ENCODE measurements around the gene BLCAP.

BLCAP gene

DNA sequence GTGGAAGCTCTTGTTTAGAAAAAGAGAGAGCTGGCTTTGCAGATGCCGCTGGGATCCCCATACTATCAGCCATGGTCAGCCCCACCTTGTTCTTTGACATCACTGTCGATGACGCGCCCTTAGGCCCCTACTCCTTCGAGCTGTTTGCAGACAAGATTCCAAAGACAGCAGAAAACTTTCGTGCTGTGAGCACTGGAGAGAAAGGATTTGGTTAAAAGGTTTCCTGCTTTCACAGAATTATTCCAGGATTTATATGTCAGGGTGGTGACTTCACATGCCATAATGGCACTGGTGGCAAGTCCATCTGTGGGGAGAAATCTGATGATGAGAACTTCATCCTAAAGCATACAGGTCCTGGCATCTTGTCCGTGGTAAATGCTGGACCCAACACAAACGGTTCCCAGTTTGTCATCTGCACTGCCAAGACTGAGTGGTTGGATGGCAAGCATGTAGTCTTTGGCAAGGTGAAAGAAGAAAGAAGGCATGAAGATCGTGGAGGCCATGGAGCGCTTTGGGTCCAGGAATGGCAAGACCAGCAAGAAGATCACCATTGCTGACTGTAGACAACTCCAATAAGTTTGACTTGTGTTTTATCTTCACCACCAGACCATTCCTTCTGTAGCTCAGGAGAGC, 2.4 kb upstream of the BLCAP start:
- no peak for DNase-seq (ENCODE audit: low read depth in 2 of 2)

DNA sequence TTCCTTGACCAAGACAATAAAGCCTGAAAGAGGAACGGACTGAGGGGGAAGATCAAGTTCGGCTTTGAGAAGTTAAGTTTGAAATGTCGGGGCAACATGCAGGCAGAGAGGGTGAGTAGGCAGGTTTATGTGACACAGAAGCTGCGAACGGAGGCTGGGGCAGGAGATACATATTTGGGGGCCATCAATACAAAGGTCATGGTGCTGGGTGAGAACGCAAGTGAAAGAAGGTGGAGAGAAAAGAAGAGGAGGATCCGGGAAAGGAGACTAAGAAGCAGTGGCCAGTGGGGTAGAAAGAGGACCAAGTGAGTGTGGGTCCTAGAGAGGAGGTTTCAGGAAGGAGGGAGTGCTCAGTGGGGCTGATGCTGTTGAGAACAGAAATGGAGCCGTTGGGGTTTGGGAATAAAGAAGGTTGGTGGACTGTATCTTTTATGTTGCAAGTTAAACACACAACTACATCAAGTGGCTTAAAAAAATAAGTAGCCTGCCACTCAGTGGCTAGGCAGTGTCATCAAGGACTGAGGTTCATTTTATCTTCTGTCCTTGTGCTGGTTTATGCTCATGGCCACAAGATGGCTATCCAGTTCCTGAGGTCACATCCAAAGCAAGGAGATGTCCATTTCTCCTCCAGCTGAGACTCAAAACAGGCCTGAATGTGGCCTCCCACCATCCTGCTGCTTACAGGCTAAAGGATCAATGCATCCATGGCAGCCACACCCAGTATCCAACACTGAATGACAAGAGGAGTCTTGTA, 1.7 kb upstream of the BLCAP start:
- no peak for DNase-seq (ENCODE audit: low read depth in 2 of 2)

DNA sequence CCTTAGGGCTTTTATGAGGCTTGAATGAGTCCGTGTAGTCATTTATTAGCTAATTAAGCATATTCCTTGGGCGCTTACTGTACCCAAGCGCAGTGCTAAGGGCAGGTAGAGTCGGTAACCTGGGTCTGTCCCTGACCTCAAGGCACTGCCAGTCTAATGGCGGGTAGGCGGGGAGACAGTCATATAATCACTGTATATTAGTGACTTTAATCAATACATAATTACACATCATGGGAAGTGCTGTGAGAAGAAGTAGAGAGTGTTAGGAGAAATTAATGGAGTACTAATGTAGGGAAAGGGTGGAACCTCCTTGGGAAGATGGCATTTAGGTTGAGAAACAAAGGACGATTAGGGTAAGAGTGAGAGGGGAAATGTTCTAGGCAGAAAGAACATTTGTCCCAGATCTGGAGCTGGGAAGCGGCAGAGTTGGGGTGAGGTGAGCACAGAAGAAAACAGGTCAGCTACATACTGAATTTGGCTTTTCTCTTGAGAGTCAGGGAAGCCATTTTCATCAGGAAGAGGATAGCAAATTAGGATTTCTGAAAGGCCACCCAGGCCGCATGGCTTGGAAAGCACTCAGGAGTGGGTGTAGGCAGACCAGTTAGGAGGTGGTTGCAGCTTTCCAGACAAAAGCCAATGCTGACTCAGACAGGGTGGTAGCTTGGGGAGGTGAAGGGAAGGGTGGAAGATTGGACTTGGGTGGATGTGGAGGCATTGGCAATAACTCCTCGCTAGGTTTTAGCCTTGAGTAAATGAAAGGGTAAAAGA, 954 bp upstream of the BLCAP start:
- no peak for DNase-seq (ENCODE audit: low read depth in 2 of 2)

DNA sequence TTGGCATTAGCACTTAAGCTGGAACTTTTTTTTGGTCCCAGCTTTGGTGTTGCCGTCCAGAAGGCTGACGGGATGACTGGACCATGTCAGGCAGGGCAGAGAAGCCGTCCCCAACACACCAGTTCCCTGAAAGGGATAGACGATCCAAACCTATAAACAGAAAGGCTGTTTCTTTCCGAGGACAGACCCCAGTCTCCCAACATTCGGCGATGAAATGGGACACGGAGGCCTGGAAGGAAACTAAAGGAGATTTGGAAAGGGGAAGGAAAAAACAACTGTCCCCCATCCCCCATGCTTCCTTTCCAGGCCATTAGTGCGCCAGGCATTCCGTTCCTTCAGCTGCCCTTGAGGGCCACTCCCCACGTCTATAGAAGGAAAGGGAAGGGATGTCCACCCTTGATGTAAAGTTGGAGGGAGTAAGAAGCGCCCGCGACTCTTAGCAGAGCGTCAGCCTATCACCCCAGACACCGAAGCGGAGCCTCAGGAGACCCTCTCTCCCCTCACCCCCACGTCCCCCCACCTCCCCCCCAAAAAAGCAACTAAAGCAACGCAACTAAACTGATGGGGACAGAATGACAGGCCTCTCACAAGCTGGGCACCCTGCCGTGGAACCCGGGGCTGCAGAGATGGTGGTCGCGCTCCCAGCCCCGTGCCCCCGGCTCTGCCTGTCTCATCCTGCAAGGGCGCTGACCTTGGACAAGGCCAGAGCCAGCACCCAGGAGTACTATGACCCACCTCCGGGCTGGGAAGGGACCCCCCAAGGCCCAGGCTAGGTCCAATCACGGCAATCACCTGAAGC, 638 bp downstream of the BLCAP start:
- no peak for DNase-seq (ENCODE audit: low read depth in 2 of 2)

DNA sequence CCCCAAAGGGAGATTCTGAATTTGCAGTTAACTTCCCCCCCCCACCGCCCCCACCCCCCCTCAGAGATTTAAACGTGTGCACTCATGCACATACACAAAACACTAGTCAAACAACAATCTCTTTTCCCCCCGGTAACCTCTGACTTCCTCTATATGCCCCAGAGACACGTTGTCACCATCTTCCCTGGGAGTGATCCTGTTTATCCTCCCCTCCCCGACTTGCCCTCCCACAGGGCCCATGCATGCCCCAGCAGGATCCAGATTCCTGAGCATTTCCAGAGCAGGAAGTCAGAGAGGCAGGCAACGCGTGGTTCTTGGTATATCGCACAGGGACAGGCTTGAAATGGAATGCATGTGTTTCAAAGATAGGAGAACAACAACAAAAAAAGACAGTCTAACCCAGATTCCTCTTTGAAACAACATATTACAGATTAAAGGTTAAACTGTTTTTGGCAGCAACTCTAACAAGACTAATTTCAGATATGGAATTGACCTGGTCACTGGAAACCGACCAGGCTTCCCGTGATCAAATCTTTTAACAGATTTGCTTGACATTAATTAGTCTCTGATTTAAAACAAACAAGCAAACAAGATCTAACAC, 1.3 kb downstream of the BLCAP start:
- DNase-seq (ENCODE audit: low read depth in 2 of 2) = no peak

DNA sequence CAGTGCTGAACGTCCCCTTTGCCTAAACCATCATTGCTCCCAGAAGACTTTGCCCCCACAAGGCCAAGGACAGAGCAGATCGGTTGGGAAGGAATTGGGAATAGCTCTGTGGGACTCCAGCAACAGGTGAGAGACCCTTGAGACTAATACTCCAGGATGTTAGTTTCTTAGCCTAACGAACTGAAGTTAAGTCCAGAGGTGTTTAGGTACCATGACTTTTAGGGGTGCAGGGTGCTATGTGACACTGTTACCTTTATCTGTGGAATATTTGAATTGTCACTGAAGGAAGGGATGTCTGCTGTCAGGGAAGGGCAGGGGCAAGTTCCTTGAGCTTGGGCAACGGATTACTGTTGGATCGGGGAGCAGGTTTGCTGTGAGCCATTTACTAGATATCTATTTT, 1.9 kb downstream of the BLCAP start:
- no peak for DNase-seq (ENCODE audit: low read depth in 2 of 2)

DNA sequence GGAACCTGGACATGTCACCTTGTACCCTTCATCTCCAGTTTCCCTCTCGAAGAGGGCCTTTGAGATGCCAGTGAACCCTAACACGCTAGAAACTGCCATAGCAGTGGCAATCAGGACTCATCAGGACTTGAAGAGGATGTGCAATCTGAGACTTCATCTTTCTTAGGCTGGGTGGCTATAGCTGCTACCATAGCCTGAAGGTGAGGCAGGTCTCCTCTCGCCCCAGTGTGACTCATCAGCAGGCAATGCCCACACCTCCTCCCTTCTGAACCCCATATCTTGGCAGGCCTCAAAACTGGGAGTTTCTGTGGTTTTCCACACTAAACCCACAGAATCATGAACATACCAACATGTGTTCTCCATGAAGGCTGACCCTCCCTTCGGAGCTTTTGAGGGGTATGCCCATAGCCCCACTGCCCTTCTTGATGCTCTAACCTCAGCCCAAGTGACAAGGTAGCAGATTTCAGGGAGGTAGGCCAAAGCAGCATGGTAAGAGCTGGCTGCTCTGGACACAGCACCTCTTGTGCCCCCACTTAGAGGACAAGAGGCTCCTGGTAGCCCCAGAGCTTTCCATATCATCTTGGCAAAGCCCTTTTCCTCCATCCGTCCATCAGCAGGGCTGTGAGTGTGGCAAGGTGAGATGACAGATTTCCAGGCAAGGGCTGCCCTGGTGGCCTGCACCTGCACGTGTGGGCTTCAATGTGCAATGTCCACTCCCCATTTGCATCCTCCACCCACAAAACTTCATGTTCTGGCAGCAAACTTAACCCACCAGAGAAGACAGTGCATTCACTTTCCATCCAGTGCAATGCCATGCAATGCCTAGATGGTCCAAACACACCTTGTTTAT, 2.6 kb downstream of the BLCAP start:
- DNase-seq (ENCODE audit: low read depth in 2 of 2) = no peak

DNA sequence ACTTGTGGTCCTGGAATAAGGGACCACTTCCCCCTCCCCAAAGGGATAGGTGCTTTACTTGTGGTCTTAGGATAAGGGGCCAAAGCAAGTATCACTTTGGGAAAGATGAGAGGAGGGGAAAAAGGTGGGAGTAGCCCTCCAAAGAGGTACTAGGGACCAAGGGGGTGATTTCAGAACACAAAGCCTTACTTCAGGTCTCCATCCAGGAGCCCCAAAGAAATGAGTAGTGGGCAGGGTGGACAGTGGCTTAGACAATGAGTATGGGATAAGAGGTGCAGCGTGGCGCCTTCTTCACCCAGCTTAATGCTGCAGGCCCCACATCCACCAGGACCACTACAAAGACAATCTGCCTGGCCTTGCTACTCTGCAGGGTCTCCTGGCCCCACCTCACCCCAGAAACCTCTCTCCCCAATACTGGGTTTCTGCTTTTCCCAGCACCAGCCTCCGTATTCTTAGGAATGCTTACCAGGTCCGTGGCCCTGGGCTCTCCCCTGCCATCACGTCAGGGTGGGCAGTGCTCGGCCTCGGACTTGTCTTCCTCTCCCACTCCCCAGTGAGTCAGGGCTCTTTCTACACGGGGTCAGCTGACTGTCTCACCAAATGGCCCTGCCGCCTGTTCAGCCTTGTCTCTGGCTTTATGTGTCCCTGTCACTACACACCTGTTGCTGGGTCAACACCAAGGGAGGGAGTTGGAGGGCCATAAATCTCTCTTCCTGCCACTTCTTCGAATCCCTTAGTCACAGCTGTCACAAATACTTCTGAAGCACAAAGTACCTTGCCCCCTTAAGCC, 3.6 kb downstream of the BLCAP start:
- no peak for DNase-seq (ENCODE audit: low read depth in 2 of 2)

DNA sequence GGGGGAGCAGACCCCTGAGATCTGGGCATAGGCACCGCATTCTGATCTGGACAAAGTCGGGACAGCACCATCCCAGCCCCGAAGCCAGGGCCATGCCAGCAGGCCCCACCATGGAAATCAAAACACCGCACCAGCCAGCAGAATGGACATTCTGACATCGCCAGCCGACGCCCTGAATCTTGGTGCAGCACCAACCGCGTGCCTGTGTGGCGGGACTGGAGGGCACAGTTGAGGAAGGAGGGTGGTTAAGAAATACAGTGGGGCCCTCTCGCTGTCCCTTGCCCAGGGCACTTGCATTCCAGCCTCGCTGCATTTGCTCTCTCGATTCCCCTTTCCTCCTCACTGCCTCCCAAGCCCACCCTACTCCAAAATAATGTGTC, 4.7 kb downstream of the BLCAP start:
- no peak for DNase-seq (ENCODE audit: low read depth in 2 of 2)

DNA sequence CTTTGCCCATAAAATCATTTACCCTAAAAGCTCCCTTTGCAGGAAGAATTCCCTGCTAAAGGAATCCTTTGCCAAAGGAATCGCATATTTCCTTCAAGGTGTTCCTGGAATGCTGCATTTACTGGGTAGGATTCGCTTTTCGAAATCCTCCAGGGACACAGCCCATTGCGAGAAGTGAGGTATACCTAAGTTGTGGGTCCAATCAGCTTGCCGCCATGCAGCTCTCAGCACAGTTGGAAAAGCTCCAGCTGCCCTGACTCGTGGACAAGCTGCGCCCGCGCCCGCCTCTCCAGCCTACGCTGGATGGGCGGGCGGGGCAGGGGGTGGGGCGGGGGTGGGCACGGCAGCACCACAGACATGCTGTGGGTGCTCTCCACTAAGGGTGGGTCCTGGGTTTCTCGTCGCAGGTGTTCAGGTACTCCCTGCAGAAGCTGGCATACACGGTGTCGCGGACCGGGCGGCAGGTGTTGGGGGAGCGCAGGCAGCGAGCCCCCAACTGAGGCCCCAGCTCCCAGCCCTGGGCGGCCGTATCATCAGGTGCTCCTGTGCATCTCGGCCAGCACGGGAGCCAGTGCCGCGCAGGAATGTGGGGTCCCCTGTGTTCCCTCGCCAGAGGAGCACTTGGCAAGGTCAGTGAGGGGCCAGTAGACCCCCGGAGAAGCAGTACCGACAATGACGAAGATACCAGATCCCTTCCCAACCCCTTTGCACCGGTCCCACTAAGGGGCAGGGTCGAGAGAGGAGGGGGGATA, 5.2 kb downstream of the BLCAP start:
- DNase-seq (ENCODE audit: low read depth in 2 of 2) = no peak

DNA sequence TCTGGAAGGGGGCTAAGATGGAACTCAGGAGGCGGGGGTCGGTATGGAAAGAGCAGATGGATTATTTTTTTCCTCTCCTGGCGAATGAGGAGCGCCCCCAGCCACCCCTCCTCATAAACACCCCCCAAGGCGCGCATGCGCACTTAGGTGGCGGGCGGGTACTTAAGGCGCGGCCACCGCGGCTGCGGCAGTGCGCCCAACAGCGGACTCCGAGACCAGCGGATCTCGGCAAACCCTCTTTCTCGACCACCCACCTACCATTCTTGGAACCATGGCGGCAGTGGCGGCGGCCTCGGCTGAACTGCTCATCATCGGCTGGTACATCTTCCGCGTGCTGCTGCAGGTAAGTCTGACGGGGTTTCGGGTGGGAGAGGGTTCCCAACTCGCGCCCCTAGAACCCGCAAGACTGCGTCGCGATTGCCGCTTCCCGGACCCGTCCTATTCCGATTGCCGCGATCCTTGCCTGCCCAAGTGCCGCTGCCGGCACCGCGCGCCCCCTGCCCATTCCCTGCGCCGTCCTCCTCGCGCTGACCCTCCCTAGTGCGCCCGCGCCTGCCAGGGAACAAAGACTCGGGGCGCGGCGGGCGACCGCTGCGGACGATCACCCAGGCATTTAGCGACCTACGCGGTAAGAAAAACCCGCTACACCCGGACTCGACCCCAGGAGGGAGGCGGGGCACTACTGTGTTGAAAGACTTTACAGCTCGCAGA, 6.5 kb downstream of the BLCAP start, which contains the start of gene NNAT:
Gene NNAT (plus strand): TSS at position 190 of the 711 bp plus-strand sequence. CDS start 82 bp downstream, at position 272.
- no peak for DNase-seq (ENCODE audit: low read depth in 2 of 2)

DNA sequence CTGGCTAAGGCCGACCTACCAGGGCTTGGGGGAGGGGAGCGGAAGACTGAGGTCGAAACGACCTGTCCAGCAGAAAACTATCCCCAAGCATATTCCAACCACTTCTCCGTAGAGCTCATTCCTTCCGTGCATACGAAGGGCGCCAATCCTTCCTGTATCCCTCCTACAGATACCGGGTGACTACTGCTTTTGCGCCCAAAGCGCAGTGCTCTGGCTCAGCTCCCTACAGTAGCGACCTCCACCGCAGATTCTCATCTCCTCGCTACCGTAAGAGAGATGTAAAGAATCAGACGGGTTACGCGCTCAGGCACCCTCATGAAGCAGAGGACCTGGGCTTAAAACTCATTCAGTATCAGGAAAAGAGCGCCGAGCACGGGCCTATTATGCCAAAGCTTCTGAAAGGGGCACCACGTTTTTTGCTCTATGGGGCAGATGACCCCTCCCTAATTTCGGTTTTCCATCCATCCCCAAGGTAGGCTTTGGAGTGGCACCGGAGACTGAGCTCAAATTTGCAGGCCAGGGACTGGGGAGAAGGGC, 7.2 kb downstream of the BLCAP start:
- DNase-seq (ENCODE audit: low read depth in 2 of 2) = no peak

DNA sequence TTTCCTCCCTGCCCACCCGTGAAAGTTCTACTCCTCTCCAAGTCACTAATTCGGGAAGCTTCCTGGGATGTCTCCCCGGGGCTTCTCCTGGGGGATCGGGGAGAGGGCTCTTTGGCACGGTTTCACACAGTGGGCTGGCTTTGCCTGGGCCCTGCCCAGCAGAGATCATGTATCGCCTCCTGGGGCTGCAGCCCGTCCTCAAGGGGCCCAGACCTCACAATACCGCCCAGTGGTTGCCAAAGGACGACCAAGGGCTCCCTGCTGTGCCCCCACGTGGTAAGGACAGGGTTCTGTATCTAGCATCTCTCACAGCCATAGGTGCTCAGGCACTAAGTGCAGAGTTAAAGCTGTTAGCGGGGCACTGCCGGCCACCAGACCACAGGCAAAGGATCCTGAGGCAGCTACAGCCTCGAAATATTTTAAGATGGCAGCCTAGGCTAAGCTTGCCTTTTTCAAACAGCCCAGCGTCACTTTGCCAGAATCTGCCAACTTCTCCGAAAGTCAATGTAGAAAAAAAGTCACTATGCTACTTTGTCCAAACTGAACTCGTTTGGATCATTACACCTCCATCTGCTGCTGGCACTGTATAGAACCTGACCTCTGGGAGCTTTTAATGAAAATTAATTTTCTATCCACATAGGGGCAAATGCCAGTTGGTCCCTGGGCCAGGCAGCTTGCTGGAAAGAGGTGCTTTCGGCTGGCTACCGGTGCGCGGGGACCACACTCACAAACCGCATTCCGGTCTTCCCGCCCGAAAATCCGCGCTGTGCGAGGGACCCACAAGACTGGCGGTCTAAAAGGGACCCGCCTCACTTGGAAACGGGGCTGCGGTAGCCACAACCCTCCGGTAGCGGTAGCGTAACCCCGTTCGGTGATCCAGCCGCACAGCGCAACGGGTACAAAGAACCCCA, 7.9 kb downstream of the BLCAP start:
- DNase-seq (ENCODE audit: low read depth in 2 of 2) = no peak

DNA sequence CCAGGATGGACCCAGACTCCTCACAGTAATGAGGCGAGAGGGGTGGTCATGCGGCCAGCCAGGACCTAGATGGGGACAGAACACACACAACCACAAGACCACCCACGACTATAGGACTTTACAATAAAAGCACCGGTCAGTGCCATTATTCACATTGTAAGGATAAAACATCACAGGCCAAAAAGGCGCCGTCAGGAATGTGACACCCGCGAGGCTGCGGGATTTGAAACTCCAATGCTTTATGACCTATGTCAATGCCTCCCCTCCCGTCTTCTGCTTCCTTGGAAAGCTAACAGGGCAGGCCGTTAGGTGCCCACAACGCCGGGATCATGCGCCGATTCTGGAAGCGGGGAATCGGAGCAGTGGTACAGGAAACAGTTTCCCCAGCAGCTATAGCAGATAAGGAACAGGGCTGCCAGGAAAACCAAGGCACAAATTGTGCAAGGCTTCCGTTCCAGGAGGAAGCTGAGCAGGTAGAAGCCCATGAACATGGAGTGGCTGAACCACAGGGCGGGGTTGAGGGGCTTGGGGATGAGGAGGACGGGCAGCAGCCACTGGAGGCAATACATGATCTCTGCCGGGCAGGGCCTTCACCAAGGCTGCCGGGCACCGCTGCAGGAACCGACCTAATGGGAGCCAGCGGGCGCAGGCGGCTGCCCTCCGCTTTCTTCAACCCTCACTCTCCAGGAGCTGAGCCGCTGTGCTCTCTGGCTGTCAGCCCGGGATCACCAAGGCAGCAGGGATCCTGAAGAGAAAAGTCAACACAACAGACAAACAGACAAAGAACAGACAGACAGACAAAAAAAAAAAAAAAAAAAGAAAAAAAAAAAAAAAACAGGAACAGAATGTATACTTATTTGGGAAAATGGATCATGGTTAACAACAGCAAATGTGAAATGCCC, 8.8 kb downstream of the BLCAP start:
- no peak for DNase-seq (ENCODE audit: low read depth in 2 of 2)

DNA sequence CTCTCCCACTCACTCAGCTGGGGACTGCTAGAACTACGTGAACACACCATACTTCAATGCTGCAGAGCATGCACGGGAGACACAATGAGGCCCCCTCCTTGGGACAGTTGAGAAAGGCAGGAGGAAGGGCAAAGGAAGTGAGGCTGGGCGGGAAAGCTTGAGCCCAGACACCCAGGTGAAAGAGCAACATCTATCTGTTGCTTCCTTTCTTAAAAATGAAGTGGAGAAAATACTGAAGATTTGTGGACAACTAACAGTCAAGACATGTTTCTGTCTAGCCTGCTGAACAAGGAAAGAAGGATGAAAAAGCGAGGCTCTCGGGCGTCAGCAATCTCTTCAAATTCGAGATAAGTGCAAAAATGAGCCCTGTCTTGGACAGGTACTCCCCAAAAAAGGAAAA, 9.6 kb downstream of the BLCAP start:
- no peak for DNase-seq (ENCODE audit: low read depth in 2 of 2)
